T-helper 2 cell treated with Interferon-gamma antibody and Interleukin-4, amounts not matched to agents 5 μg/mL and 100 μg/mL, for 36 hours (primary cell): Measurements from ENCODE around the gene CACNB2.
"Not testable (repeated sequence)": the region's sequence is repeated elsewhere in the genome, so short reads cannot be mapped to it uniquely, and the experiment has no call there.

ENCODE experiments used
- DNase-seq: peaks from one replicate; pipeline ENCODE4 v3.0.0; 2021; ENCODE audit warnings: low spot score
- H3K27ac Mint-ChIP-seq: one replicate; pipeline ENCODE4 v1.8.0; 2021; ENCODE audit warnings: mild to moderate bottlenecking, mixed read lengths
- H3K27me3 Mint-ChIP-seq: one replicate; pipeline ENCODE4 v1.8.0; 2021; ENCODE audit warnings: low read depth, mixed read lengths
- H3K36me3 Mint-ChIP-seq: one replicate; pipeline ENCODE4 v1.8.0; 2021; ENCODE audit warnings: low read depth, mixed read lengths
- H3K4me1 Mint-ChIP-seq: one replicate; pipeline ENCODE4 v1.8.0; 2021; ENCODE audit warnings: low read depth, mixed read lengths
- H3K4me3 Mint-ChIP-seq: one replicate; pipeline ENCODE4 v1.8.0; 2022; ENCODE audit warnings: mild to moderate bottlenecking, moderate library complexity, mixed read lengths
- H3K9me3 Mint-ChIP-seq: one replicate; pipeline ENCODE4 v1.8.0; 2021; ENCODE audit warnings: mixed read lengths

The CACNB2 gene

GRCh38 chr10:18197706-18198105, 57.5 kb downstream of the CACNB2 start:
- Mint-ChIP-seq H3K9me3 (no peaks in the 10 kb centered on the region), H3K4me1 (no peaks in the 10 kb centered on the region), H3K27me3 (no peaks in the 10 kb centered on the region), H3K27ac (no peak overlapping the region), H3K4me3 (no peak overlapping the region), H3K36me3 (no peaks in the 10 kb centered on the region)
- DNase-seq = no peak

DNA sequence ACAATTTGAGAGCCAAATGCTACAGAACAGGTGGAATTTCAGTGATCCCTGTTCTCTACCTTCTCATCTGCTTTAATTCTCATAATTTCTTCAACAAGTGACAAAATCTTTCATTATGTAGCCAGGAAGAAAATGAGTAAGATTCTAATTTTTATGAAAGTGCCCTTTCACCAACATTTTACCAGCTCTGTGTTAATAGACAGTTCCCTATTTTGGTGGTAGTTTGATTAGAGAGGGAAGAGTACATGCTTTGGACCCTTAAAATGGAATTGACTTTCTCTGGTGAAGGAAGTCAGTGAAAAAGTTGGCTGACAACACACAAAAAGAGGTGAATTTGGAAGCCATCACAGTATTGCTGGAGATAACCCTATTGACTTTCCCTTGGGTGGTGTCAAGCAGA, 61.7 kb downstream of the CACNB2 start:
- no peak for DNase-seq

DNA sequence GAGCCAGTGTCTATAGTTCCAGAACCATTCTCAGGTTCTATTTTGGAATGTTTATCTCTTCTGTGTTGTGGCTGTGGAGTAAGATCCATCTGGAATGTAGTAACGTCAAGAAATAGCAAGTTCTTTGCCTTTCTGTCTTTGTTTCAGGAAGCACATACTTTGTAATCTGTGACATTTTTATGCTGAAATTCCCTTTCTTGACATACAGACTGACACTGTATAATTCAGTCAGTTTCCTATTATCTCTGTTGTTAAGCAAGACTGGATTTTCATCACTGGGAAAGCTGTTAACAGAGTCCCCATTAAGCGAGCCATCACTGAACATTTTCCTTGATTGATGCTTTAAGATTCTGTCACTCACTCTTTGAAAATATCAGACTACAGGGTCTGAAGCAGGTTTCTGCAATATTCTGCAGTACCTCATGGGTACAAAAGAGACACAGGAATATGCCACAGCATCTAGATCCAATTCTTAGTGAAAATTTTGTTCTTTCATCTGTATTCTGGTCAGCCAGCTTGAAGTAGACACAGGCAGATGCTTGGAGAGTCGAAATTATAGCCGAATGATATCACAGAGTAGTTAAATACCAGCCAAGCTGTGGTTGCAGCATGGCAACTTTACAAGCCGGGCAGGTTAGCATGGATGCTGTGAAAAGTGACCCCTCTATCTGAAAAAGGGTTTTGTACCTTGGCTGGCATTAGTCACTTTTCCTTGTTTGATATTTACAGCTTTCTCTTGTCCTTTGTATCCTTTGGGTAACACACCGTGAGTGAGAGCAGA, 62.6 kb downstream of the CACNB2 start:
- Mint-ChIP-seq H3K36me3 (no peaks in the 10 kb centered on the region), H3K4me3 (no peak overlapping the region), H3K4me1 (peaks cover 2% of the 10 kb centered on the region), H3K9me3 (no peaks in the 10 kb centered on the region), H3K27ac (no peak overlapping the region), H3K27me3 (no peaks in the 10 kb centered on the region)
- DNase-seq = no peak

More for the DNA sequence above, 61.7 kb downstream of the CACNB2 start:
- no peaks in the 10 kb centered on the region for H3K9me3 Mint-ChIP-seq
- no peaks in the 10 kb centered on the region for H3K36me3 Mint-ChIP-seq
- no peaks in the 10 kb centered on the region for H3K27me3 Mint-ChIP-seq
- no peak overlapping the region for H3K27ac Mint-ChIP-seq
- peaks cover 2% of the 10 kb centered on the region for H3K4me1 Mint-ChIP-seq
- H3K4me3 Mint-ChIP-seq = no peak overlapping the region

GRCh38 chr10:18203471-18203870, 63.2 kb downstream of the CACNB2 start:
- H3K27me3 Mint-ChIP-seq = no peaks in the 10 kb centered on the region
- H3K27ac Mint-ChIP-seq = no peak overlapping the region
- no peak for DNase-seq

DNA sequence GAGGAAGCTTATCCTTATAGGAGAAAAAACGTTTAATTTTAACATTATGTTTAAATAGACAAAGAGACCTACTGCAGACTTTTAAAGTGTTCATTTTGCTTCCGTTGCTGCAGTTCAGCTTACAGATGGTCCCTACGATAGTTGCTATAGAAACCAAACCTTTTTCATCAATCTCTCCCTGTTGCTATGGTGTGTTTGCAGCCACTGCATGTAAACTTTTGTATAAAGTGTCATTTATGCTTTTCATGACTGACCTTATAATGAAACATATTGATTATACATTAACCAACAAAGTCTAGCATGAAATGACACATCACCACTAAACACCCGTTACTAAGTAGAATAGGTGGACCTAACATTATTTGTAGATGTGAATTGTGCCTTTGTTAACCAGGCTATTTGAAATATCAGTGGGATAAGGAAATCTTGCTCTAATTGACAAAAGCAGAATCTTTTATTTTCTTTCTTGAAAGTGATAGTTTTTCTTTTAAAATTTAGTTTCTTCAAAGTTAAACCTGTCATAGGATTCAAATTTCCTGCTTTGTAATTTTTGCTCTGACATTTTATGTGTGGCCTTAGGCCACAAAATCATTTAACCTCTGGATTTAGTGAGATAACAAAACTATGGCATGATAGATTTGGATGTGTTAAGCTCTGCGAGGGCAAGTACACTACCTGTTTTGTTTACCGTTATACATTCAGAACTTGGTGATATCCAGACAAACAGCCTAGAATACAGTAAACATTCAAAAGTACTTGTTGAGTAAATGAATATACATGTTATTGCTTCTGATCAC, 64.0 kb downstream of the CACNB2 start:
- H3K27me3 Mint-ChIP-seq = no peaks in the 10 kb centered on the region
- no peaks in the 10 kb centered on the region for H3K36me3 Mint-ChIP-seq
- no peak overlapping the region for H3K4me3 Mint-ChIP-seq
- H3K4me1 Mint-ChIP-seq = peaks cover 2% of the 10 kb centered on the region
- no peak for DNase-seq
- no peak overlapping the region for H3K27ac Mint-ChIP-seq
- H3K9me3 Mint-ChIP-seq = no peaks in the 10 kb centered on the region

More at GRCh38 chr10:18203471-18203870, 63.2 kb downstream of the CACNB2 start:
- no peak overlapping the region for H3K4me3 Mint-ChIP-seq
- no peaks in the 10 kb centered on the region for H3K9me3 Mint-ChIP-seq
- no peaks in the 10 kb centered on the region for H3K36me3 Mint-ChIP-seq
- peaks cover 2% of the 10 kb centered on the region for H3K4me1 Mint-ChIP-seq

- H3K4me1 Mint-ChIP-seq = peaks cover 2% of the 10 kb centered on the region
- no peak overlapping the region for H3K27ac Mint-ChIP-seq
- no peaks in the 10 kb centered on the region for H3K36me3 Mint-ChIP-seq
- no peaks in the 10 kb centered on the region for H3K27me3 Mint-ChIP-seq
- no peak for DNase-seq
- no peak overlapping the region for H3K4me3 Mint-ChIP-seq
- H3K9me3 Mint-ChIP-seq = no peaks in the 10 kb centered on the region
Observed at GRCh38 chr10:18205098-18205834, 65.0 kb downstream of the CACNB2 start.

DNA sequence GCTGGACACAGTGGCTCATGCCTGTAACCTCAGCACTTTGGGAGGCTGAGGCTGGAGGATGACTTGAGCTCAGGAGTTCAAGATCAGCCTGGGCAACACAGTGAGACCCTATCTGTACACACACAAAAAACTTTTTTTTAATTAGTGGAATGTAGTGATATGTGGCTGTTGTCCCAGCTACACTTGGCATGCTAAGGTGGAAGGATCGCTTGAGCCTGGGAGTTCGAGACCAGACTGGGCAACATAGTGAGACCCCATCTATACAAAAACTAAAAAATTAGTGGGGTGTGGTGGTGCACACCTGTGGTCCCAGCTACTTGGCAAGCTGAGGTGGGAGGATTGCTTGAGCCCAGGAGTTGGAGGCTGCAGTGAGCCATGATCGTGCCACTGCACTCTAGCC, 68.0 kb downstream of the CACNB2 start:
- not testable (repeated sequence) for H3K27me3 Mint-ChIP-seq, H3K36me3 Mint-ChIP-seq

DNA sequence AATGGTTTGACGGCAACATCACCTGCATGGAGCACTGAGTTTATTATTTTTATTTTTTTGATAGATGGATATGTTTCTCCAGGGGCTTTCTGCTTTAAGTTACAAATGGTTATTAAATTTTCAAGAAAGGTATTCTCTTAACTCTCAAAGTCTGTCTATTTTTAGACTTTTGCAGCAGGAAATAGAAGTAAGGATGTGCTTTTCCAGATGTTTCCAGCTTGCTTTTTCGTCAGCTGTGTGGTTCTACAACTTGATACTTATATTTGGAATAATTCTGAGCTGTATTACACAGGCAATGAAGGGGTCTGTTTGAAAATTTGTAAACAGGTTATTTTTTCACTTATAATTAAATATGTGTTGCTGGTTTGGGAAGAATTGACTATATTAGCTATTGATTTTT, 69.0 kb downstream of the CACNB2 start:
- Mint-ChIP-seq H3K9me3 (no peaks in the 10 kb centered on the region), H3K36me3 (no peaks in the 10 kb centered on the region), H3K27me3 (no peaks in the 10 kb centered on the region), H3K27ac (no peak overlapping the region), H3K4me1 (no peaks in the 10 kb centered on the region), H3K4me3 (no peak overlapping the region)
- no peak for DNase-seq

More for the DNA sequence above, 68.0 kb downstream of the CACNB2 start:
- not testable (repeated sequence) for H3K27ac Mint-ChIP-seq, DNase-seq, H3K9me3 Mint-ChIP-seq, H3K4me3 Mint-ChIP-seq, H3K4me1 Mint-ChIP-seq

DNA sequence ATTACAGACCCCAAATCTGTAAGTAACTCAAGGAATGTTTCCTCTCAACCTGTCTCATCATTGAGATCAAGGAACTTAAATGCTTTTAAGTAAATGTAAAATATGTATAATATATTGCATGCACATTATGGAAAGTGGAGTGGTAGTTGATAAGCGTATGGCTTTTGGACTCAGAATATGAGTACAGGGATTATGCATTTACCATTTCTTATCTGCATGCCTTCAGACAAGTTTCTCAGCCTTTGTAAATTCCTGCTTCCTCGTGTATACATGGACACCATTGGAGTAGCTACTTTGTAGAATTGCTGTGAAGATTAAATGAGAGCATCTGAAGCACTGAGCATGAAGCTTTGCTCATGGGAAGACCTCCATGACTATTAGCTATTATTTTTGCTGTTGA, 70.5 kb downstream of the CACNB2 start:
- H3K36me3 Mint-ChIP-seq = no peaks in the 10 kb centered on the region
- no peaks in the 10 kb centered on the region for H3K9me3 Mint-ChIP-seq
- no peaks in the 10 kb centered on the region for H3K4me1 Mint-ChIP-seq
- H3K27me3 Mint-ChIP-seq = no peaks in the 10 kb centered on the region
- no peak overlapping the region for H3K4me3 Mint-ChIP-seq
- H3K27ac Mint-ChIP-seq = no peak overlapping the region
- DNase-seq = no peak

- H3K4me3 Mint-ChIP-seq = no peak overlapping the region
- H3K4me1 Mint-ChIP-seq = no peaks in the 10 kb centered on the region
- no peaks in the 10 kb centered on the region for H3K27me3 Mint-ChIP-seq
- H3K27ac Mint-ChIP-seq = no peak overlapping the region
- no peak for DNase-seq
- no peaks in the 10 kb centered on the region for H3K36me3 Mint-ChIP-seq
- no peaks in the 10 kb centered on the region for H3K9me3 Mint-ChIP-seq
Observed at GRCh38 chr10:18211862-18212261, 71.6 kb downstream of the CACNB2 start.

DNA sequence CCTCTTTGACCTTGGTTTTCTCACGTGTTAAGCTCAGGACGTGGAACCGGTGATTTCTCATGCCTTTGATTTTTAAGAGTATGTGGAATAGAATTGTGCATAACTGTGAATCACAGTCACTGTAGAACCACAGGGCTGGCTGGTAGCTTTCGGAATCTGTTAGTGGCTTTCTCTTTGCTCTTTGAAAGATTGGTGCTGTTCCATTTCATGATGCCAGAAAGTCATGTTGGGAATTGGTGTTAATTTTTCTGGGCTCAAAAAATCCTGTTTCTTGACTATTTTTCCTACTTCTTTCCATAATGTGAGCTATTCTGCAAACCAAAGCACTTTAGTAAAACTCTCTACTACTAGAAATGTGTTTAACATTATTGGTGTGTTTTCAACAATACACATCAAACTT, 73.0 kb downstream of the CACNB2 start:
- Mint-ChIP-seq H3K36me3 (no peaks in the 10 kb centered on the region), H3K4me3 (no peak overlapping the region), H3K4me1 (no peaks in the 10 kb centered on the region), H3K27ac (no peak overlapping the region), H3K9me3 (no peaks in the 10 kb centered on the region), H3K27me3 (no peaks in the 10 kb centered on the region)
- no peak for DNase-seq

- no peaks in the 10 kb centered on the region for H3K9me3 Mint-ChIP-seq
- no peaks in the 10 kb centered on the region for H3K36me3 Mint-ChIP-seq
- H3K27me3 Mint-ChIP-seq = no peaks in the 10 kb centered on the region
Observed at GRCh38 chr10:18214691-18215563, 74.7 kb downstream of the CACNB2 start.

GRCh38 chr10:18216482-18216881, 76.3 kb downstream of the CACNB2 start:
- H3K36me3 Mint-ChIP-seq = no peaks in the 10 kb centered on the region
- no peaks in the 10 kb centered on the region for H3K9me3 Mint-ChIP-seq
- H3K27ac Mint-ChIP-seq = no peak overlapping the region
- no peak overlapping the region for H3K4me3 Mint-ChIP-seq
- no peaks in the 10 kb centered on the region for H3K4me1 Mint-ChIP-seq
- no peak for DNase-seq
- H3K27me3 Mint-ChIP-seq = no peaks in the 10 kb centered on the region

More at GRCh38 chr10:18214691-18215563, 74.7 kb downstream of the CACNB2 start:
- Mint-ChIP-seq H3K27ac (no peak overlapping the region), H3K4me3 (no peak overlapping the region), H3K4me1 (no peaks in the 10 kb centered on the region)
- no peak for DNase-seq
